HG03378 (cell line): Measurements from ENCODE around the gene PHOX2B.
"Not testable (repeated sequence)": the region's sequence is repeated elsewhere in the genome, so short reads cannot be mapped to it uniquely, and the experiment has no call there.

ENCODE experiments used
- ATAC-seq: cut with Tn5 transposase; IDR thresholded peaks from one replicate; pipeline ENCODE4 v1.9.1; 2021; ENCODE audit warnings: mild to moderate bottlenecking, moderate library complexity; ENCODE audit not compliant: unreplicated experiment

The PHOX2B gene

DNA sequence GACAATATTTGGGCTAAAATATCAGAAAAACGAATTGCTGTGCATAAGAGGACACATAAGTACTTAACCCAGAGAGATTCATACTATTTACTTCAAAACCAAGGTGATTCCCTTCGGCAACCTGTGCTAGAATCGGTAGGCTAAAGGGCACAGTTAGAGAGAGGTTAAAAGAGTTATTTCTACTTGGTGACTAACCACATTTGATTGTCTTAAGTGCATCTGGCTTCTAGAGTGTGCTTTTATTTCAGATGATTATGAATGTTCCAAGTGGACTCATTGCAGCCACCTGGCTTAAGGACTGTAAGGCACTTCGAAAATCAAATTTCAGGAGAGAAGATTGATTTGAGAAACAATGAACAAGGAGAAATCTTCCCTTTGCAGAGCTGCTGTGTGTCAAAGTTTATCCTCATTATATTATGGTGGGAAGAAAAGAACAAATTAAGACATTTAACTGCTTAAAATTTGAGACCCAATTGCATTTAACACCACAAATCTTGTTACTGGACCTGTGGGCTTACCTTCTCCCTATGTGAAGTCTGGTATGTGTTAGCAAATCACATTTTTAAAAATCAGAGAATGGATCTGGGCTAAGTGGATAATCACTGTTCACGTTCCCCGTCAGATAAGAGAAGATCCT is 34.0 kb downstream of the PHOX2B start:
- no peak for ATAC-seq

DNA sequence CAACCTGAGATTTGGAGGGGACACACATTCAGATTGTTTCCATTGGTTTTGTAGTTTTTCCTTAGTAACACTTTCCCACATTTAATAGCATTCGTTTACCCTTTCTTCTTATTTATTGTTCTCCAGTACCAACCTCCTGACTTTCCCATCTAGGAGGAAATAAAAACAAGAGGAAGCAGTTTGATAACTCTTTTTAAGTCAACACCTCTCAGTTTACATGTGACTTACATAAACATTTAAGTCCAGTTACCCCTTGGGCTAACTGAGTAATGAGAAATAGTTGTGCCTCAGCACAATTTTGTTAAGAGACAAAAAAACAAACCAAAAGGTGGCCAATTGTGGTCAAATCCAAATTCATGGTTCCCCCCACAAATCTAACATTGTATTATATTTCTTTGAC is 34.8 kb downstream of the PHOX2B start:
- no peak for ATAC-seq

DNA sequence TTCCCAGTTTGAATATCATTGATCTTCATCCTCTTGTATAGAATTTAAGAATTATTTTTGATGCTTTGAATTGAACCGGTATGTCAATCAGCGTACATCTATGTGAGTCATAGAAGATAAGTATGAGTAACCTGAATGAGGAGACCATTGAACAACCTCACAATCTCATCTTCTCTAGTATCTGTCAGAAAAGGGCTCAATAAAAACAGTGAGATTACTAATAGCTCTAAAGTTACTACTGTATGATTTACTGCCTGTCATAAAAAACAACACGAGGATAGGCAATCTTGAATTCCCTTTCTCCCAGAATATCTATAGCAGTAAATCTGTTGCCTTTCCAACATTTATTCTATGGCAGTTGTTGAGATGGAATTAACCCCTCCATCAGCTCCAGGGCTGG is 36.1 kb downstream of the PHOX2B start:
- ATAC-seq = no peak

DNA sequence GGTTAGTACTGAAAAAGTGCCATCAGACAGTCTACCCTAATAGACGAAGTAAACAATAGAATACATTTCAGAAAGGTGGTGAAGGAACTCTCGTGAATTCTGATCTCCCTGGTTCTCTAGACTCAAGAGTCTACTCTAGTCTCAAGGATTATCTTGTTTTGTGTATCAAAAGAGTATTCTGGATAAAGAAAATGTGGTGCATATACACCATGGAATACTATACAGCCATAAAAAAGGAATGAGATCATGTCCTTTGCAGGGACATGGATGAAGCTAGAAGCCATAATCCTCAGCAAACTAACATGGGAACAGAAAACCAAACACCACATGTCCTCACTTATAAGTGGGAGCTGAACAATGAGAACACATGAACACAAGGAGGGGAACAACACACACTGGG is 36.9 kb downstream of the PHOX2B start:
- not testable (repeated sequence) for ATAC-seq

DNA sequence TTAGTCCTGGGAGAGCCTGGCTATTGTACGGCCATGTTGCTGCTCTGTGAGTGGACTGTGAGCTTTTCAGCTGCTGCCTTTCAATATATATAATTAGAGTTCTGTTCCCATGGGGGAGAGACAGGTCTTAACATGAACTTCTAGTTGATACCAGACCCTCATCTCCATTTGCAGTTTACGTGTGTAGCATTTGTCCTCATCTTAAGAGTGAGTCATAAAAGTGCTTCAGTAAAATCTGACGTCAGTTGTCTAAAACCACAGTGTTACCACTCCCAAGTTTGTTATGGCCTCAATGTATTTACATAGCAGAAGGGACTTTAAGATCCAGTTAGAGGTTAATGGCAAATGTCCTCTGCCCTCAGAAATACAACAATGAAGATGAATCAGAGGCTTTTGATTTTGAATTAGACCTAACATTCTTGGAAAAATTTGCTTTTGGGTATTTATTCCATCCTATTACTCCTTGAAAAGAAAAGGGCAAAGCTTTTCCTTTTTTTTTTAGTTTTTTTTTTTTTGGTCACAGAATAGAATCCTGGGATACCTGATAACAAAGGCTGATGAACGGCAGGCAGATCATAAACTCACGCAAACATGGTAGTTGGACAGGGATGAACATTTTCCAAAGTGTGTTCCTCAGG is 38.6 kb downstream of the PHOX2B start:
- no peak for ATAC-seq

DNA sequence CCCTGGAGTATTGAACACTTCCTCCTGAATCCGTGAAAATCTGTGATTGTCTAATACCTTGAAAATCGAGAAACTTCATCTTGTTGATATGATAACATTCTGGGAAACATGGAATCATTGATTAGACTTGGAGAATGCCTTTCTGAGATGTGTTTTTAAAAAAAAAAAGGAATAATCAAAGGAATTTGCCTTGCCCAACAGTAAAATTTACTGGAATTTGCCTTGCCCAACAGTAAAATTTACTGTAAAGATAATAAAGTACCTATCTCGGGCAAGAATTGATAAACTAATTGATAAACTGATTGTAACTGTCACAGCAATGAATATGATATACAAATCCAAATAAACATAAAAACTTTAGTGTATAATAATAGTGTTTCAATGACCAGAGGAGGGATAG is 44.7 kb downstream of the PHOX2B start:
- ATAC-seq = no peak

DNA sequence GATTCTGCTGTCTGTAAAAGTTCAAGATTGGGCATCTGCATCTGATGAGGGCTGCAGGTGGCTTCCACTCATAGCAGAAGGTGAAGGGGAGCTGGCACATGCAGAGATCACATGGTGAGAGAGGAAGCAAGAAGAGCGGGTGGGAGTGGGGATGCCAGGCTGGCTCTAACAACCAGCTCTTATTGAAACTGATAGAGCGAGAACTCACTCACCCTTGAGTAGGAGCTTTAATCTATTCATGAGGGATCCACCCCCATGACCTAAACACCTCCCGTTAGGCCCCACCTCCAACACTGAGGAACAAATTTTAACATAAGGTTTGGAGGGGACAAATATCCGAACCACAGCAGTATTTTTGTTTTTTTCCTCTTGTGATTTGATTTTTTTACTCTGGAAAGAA is 45.8 kb downstream of the PHOX2B start:
- ATAC-seq = no peak

DNA sequence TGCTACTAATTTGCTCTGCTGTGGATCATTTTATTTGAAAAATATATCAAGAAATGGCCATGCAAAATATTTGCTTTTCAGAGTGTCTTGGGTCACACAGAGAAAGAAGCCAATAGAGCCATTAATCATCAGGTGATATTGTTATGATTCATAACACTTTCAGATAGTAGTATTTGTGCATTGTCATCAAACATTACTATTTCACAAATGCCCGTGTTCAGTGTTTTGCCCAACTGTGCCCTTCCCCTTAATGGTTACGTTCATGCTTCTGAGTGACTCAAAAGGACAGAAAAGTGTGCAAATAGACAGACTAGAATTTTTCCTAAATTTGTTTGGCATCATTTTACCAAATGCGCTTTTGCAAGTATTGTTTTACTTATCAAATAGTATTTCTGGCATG is 46.5 kb downstream of the PHOX2B start:
- ATAC-seq = no peak

DNA sequence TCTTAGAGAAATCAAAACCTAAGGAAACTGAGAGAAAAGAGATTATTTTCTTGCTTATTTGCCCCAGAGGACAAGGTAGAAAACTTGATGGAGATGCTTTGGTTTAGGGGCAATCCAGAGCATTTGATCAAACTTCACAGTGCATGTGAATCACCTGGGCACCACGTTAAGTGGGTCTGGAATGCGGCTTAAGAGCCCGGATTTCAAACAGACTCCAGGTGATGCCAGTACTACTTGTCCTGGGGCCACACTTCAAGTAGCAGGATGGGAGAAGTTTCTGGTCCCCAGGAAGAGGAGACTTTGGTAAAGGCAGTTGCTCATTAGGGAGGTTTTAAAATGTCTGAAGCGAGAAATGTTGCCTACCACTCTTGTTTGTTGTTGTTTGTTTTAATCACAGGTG is 51.8 kb downstream of the PHOX2B start:
- ATAC-seq = no peak

DNA sequence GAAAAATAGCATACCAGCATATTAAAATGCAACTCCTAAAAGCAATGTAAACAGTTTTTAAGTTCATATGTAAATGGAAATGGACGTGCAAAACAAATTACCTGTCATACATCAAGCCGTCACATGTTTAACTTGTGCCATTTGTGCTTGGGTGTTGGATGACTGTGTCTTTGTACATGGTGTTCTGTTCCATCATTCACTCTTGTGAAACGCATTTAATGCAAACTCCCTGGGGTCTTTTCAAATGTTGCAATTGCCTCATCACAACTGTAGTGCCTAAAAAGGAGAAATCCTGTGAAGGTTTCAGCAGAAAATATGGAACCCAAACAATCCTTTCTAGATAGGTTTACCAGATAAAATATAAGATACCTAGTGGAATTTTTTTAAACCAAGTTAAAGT is 52.4 kb downstream of the PHOX2B start:
- ATAC-seq = no peak
